NCI-H2029 (cell line): ENCODE measurements around the gene VTI1A.
"Not testable (repeated sequence)": the region's sequence is repeated elsewhere in the genome, so short reads cannot be mapped to it uniquely, and the experiment has no call there.

ENCODE experiments used
- DNase-seq: peaks from one replicate; lab custom pipeline; 2025; lab: John Stamatoyannopoulos, UW

Gene VTI1A

DNA sequence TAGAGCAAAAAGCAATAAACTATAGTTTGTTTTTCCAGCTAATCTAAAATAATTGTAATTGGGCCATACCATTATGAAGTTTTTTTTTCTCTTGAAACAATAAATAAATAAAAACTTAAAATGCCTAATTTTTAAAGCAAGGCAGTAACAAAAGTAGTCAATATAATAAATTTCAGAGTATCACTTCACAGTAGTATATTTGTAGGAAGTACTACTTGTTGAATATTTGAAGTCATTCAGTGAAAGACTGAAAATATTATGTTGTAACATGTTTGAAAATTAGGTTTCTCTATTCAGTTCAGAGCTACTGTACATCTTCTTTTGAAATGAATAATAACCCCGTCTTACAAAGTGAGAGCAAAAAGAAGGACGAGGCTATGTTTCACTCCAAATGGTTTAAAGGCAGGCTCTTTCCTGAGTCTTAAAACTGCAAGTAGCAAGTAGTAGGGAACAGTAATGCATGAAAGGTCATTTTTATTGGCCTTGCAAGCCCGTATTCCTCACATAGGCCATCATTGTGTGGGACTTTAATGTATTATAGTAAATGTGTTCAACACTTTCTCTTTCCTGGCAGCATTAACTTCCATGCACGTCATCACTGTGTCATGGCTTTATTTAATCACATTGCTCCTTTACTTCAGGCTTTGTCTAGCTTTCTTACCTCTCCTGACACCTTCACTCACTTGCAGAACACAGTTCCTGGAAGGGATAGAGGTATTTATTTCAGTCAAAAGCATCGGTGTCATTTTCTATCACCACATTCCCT, 141.4 kb downstream of the VTI1A start:
- no peak for DNase-seq

DNA sequence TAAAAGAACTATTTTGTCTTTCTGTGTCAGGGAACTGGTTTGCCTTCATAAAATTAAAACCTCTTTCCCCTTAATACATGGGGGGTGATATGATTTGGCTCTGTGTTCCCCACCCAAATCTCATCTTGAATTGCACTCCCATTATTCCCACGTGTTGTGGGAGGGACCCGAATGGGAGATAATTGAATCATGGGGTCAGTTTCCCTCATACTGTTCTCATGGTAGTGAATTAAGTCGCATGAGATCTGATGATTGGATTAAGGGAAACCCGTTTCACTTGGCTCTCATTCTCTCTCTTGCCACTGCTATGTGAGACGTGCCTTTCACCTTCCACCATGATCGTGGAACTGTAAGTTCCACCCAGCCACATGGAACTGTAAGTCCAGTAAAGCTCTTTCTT, 142.1 kb downstream of the VTI1A start:
- no peak for DNase-seq

DNA sequence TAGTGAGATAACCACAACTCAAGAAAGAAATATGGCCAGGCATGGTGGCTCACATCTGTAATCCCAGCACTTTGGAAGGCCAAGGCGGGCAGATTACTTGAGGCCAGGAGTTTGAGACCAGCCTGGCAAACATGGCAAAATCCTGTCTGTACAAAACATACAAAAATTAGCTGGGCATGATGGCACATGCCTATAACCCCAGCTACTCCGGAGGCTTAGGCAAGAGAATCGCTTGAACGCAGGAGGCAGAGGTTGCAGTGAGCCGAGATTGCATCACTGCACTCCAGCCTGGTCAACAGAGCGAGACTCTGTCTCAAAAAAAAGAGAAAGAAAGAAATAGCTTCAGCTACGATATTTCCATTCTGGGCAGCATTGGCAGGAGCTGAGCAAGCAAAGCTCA, 143.8 kb downstream of the VTI1A start:
- DNase-seq: not testable (repeated sequence)

DNA sequence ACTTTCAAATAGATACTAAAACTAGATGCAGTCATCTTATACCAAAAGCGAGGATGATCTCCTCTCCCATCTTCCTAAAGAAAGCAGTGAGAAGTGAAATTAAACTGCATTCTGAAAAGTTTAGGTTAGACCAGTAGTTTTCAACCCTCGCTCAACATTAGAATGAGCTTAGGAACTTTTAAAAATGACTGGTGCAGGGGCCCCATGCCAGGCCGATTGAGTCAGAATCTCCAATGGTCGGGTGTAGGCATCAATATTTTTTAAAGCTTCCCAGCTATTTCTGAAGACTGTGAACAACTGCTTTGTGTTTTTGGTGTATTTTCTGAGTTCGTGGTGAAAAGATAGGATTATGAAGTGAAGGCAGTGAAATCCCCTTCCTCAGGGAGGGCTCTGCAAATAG, 146.0 kb downstream of the VTI1A start:
- no peak for DNase-seq

DNA sequence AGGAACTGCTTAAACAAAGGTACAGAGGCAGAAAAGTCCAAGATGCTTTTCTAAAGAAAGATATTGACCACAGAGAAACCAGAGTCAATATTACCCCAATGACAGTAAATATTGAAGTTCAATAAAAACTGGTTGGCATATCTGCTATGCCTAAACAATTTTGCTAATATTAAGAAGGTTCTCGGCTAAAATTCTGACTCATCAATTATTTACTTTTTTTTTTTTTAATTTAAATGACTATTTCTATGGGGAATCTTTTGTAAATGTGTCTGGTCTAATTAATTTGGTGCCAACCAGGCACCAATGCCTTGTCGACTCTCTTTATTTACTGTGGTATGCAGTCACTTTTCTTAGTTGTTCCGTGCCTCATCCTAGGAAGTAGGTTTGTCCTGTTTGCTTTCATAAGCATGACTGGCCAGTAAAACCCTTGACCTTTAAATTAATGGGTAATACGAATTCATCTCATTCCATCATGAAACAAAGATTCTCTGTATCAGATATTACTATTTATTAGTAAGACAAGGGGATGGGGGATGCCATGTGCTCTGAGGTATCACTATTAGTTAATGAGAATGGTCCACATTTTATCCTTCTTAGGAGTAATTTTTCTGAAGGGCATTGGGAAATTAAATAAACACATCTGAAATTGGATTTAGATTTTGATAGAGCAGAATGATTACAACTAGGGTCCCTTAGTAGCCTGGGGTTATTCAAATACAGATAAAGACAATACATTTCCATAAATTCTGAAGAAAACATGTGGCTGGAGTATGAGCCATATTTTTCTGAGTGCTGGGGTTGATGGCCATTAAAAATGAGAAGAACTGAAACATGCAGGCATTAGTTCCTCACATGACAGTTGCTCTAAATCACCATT, 154.4 kb downstream of the VTI1A start:
- DNase-seq: no peak

DNA sequence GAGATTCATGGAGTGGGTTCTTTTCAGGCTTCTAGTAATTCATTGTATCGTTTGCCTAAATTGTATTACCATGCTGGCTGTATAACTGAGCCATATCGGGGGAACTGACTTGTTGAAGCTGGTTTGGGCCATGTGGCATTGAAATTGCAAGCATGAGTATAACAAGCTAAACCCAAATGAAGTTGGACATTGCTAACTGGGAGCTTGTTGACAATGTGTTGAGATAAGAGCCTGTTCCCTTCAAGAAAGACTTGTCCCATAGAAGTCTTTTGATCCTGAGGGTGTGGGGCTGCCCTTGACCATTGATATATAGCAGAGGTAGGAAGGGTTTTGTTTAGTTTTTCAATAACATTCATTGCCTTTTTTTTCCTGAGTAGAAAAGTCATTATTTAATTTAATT, 156.0 kb downstream of the VTI1A start:
- DNase-seq: no peak

DNA sequence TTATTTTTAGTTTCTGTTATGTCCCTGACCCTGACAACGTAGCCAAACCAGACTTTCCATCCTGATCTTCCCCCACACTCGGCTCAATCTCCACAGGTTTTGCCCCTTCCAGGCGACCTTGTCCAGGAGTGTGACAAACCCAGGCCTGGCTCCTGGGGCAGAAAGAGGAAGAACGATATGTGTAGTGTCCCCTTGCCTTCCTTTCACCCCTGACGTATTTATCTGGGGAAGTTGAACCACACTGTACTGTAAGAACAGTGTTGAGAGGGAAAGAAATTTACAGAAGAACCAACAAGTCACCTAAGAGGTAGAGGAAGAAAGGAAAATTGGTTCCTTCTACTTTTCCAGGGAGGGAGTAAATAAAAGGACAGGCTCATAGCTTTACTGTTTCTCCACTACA, 158.0 kb downstream of the VTI1A start:
- DNase-seq: no peak

DNA sequence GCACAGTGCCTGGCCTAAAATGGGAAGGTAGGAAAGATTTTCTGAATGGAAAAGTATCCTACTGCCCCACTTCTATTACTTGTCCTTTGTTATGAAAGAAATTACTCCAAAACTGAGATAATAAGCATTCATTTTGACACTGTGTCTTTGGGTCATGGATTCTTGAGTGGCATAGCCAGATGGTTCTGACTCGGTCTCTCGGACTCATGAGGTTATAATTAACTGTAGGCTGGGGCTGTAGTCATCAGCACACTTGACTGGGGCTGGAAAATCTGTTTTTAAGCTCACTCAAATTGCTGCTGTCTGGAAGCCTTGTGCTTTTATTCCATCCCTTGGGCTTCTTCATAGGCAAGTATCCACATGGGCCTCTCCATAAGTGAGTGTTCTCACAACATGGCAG, 160.5 kb downstream of the VTI1A start:
- no peak for DNase-seq

DNA sequence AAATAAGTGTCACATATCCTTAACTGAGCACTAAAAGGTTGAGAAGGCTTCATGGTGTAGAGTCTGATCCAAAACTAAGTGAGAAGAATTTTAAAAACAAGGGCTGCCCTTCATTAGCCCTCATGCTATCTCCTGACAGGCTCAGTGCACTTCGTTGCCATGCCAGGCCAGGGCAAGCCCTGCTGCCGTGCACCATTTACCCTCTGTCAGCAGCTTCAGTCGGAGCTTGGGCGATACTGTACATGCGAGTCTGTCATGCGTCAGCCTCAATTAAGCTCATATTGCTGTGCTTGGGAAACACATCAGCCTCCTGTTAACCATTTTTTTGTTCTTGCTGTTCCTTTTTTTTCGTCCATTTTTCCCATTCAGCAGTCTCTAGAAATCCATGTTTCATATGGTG, 166.6 kb downstream of the VTI1A start:
- no peak for DNase-seq

DNA sequence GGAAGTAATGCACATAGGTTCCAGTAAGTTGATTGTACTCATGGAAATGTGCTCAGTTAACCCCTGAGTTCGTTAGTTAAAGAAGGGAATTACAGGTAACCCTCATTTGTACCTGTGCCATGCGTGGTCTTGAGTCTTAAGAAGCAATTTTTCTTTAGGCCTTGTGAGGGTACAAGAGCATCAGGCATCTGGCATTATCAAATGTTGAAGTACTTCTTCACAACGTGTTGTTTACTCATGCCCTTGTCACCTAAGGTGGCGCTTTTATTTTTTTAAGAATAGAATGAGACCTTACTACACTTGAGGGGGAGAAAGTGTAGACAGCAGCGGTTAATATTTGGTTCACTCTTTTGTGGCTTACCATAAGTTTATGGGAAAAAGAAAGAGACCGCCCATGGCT, 167.1 kb downstream of the VTI1A start:
- no peak for DNase-seq

DNA sequence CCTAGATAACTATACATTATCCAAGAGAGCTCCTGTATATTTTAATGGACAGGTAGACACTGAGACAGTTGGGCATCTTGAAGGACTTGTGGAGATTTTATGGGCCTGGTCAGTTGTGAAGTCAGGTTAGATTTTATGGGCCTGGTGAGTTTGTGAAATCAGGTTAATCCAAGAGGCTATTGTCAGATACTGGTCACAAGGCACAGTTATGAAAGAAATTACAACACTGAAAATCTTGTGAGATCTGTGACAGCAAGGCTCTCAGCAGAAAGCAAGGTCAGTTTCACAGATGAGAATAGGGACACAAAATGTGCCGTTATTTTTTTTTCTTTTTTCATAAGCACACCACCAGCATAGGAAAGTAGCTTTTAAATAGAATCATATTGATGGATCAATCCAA, 167.6 kb downstream of the VTI1A start:
- DNase-seq: no peak

DNA sequence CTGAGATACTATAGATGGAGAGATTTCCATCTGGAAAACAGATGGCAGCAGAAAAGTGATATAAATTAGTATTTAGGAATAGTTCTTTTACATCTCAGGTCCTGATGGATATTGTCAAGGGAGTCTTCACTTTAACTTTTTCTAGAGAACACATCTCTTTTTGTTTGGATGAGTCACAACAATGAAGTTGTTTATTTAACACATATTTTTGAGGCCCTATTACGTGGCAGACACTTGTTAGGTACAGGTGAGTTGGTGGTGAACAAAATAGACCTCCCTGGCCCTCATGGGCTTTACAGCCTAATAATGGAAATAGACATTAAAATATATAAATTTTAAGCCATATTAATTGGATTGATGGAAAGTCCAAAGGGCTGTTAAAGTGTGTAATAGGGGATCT, 168.3 kb downstream of the VTI1A start:
- no peak for DNase-seq

DNA sequence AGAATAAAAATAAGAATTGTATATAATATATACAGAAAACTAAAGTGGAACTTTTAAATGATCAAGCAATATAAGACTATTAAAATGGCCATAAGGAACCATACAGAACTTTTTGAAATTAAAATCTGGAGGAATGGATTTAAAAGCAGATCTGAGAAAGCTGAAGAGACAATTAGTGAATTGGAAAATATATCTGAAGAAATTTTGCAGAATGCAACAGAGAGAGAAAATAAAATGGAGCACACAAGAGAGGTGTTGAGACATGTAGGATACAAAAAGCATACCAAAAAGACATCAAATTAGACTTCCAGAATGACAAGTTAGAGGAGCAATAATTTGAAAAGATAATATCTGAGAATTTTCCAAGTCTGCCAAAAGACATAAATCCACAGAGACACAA, 169.6 kb downstream of the VTI1A start:
- DNase-seq: no peak

DNA sequence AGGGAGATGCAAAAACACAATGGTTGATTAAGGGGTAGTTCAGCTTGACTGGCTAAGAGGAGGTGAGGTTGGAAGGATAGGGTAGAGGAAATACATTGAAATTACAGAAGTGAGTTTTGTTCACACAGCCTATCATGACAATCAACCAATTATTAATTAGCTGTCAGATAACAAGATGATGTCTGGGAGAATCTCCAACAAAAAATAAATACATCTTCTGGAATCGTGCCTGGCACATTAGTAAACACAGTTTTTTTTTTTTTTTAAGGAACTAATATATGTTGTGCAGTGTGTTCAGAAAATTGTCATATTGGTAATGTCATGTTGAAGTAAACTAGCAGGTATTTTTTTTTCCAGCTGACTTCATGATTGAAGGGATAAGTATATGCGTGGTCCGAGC, 171.8 kb downstream of the VTI1A start:
- DNase-seq: no peak

DNA sequence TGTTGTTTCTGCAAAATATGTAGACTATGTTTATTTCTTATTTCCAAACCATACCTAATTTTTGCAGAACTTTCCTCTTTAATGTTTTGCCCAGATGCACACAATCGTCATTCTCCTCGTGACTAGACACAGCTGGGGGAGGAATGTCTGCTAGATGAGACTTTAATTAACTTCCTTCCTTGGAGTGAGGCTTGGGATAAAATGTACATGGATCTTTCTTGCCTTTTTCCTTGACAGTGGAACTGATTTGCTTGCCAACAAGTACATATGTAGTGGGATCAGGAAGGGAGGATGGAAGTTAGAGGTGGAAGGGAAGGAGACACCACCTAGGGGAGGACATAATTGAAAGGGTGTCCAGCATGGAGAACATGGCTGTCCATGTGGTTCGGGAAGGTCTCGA, 172.5 kb downstream of the VTI1A start:
- no peak for DNase-seq

DNA sequence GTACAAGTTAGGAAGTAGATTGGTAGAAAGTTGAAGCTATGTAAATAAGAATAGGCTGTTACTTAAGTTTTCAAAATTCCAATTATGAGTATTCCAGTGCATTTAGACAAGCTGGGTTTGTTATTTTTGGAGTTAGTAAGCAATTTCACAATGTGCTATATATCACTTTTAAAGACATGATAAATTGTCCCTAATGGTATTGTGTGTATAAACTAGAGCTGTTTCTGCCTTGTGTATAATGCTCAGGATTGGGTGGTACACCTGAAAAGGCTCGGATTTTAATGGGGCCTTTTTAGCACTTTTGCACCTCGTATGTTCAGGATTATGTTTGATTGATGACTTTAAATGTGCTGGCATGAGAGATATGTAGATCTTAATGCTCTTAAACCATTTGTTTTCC, 175.8 kb downstream of the VTI1A start:
- no peak for DNase-seq

DNA sequence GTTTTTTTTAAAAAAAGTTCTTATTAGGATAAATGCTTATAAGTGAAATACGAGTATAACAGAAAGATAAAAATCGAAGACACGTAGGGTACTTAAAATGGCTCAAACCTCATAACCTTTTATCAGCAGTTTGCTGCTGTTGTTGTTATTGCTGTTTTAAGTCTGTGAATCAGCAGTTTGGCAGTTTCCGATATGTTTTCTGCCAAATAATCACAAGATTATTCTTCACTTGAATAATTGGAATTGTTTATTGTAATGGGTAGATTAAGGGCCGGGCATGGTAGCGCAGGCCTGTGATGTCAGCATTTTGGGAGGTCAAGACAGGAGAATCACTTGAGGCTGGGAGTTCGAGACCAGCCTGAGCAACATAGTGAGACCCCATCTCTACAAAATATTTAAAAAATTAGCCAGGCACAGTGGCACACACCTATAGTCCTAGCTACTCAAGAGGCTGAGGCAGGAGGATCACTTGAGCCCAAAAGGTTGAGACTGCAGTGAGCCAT, 177.6 kb downstream of the VTI1A start:
- no peak for DNase-seq

DNA sequence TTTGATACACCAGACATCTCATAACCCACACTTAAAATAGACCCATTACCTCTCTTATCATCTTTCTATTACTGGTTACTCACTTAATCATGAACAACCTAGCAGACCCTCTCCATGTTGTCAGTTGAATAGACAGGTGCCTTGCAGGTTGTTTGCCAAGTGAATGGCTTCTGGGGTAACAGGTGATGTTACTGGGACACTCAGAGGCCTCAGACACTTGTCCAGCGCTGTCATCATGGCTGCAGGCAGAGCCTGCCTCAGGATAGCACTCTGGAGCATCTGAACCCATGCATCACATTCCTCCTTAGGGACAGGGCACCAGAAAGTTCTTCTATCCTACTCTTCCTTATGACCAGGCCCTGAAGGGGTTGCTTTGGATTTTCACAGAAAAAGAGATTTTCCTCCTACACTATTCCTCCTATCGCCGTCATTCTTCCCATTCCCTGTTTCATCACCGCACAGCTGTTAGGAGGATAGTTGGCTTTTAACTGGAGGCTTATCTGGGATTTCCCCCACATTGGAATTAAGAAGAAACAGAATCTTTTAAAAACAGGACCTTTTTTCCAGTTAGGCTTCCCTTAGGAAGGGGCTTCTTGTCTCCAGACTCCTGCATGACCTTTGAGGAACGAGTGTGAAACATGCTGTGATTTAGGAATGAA, 182.1 kb downstream of the VTI1A start:
- no peak for DNase-seq

DNA sequence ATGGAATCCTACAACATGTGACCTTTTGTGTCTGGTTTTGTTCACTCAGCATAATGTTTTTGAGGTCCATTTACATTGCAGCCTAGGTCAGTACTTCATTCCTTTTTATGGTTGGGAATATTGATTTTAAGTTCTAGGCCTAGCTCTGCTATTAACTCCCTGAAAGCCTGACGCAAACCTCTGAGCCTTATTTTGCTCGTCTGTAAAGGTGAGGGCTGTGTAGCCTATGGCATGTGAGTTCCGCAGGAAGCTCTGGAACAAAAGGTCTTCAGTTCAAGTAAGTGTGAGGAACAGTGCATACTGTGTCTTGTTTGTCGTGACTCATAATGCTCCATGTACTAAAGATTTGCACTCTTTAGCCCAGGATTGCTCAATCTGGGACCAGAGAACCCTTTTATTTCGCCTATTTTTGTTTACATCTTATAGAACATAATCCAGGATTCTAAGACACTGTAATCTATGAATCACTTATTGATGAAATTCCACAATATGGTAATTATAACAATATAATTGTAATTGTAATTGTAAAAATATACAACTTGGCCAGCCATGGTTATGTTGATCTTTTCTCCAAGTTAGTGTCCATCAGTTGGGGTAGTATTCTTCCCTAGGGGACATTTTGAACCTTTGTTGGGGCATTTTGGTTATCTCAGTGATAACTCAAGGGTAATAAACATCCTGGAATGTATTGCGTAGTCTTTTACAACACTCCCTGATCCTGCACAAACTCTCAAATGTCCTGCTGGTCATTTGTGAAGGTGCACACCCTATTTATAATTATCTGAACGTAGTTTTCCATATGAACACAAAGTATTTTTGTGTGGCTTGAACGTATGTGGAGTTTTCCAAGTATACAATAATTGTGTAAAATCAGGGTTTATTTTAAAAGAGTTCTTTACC, 184.7 kb downstream of the VTI1A start:
- no peak for DNase-seq

DNA sequence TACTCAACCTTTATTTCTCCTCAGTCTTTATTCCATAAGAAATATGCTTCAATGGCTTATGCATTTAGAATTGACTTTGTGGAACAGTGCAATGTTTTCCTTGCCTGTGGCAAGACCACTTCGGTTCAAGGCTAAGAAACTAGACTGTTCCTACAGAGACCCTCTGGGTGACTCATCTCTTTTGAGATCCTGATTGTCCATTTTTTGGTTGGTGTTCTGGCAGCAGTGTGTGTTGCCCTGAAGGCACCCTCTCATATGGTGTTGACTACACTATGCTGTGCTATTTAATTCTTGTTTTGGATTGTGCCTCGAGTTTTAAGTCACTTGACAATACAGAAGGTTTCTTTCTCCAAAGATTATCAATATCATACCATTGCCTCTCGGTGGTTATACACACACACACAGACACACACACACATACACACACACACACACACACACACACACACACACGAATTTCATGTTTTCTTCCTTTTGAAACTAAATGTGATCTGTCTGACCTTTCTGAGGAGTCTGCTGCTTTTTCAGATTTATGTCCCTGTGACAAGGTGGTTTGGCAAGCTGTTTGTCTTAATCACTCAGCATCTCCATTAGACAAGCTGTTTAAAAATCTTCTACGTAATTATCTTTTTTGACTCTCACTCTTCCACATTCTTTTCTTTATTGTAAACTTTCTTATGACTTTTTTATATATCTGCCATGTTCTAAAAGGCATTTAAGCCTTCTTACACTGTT, 187.2 kb downstream of the VTI1A start:
- DNase-seq: no peak

DNA sequence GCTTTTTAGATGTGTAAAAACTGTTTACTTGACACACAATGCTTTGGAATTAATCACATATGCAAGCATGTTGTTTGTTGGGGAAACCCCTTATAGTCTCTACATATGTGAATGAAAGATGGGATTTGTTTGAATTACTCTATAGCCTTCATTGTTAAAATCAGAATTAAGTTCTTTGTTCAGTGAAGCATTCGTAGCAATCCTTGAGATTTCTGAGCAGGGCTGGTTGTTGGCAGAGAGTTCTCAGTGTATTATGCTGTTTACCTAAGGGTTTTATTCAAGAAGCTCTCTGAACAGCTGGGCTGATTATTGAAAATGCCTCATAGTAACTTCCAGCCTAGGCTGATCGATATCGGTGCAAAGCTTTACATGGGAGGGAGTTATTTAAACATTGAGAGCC, 190.9 kb downstream of the VTI1A start:
- no peak for DNase-seq
